Head of caudate nucleus (tissue), 42 donors: ENCODE results near the gene IRF7.
"Not testable (repeated sequence)": the region's sequence is repeated elsewhere in the genome, so short reads cannot be mapped to it uniquely, and the experiment has no call there.

Experiments used
- DNase-seq, 42 donors: peaks; one replicate each; pipeline versions ENCODE4 v3.0.0 to v3.0.0-alpha.2; 2020 to 2021; ENCODE audit warnings: mixed read lengths in 7 of 42
- intact Hi-C: fragments of 100-400 bp; cut with DNase I; formaldehyde crosslinking; loops from one replicate; pipeline ENCODE4 v1.15.0; 2022

IRF7 gene

DNA sequence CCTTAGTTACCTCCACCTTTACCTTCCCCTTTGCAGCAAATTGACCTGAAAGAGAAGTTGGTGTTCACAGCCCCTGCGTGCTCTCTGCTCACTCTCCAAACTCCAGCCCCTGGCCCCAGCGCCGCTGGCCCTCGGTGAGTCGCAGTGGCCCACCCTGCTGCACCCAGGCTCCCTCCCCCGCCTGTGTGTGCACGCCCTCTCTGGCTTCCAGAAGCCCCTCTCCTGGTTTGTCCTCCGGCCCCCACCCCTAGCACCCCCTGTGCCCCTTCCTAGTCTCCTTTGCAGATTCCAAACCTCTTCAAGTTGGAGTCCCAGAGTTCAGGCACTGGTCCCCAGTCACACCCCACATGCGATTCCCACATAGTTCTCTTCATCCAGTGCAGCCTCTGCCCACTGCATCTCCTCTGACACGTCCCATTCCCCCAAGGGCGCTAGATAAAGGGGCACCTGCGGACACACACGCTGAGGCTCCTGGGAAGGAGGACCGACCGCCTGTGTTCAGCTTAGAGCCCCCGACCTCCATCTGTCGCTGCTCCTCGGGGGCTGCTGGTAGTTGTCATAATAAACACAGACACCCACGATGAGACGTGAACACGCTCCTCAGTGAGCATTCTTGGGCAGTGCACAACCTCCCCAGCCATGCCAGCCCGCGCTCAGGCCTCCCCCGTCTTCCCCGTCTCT lies 41.0 kb downstream of the IRF7 start:
- DNase-seq = peak in 7 of 42 donors; percentile 31 to 57 (median 45)
- intact Hi-C loops = no loop called here

DNA sequence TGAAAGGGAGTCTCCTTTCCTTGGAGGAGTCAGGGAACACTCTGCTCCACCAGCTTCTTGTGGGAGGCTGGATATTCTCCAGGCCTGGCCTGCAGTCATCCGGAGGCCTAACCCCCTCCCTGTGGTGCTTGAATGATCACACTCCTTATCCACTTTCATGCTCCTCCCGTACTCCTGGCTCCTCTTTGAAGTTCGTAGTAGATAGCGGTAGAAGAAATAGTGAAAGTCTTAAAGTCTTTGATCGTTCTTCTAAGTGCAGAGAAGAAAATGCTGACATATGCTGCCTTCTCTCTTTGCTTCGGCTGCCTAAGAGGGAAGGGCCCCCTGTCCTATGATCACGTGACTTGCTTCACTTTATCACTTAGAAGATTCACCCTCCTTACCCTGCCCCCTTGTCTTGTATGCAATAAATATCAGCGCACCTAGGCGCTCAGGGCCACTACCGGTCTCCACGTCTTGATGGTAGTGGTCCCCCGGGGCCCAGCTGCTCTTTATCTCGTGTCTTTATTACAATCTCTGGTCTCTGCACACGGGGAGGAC lies 41.6 kb downstream of the IRF7 start:
- DNase-seq, intact Hi-C loops: not testable (repeated sequence)

DNA sequence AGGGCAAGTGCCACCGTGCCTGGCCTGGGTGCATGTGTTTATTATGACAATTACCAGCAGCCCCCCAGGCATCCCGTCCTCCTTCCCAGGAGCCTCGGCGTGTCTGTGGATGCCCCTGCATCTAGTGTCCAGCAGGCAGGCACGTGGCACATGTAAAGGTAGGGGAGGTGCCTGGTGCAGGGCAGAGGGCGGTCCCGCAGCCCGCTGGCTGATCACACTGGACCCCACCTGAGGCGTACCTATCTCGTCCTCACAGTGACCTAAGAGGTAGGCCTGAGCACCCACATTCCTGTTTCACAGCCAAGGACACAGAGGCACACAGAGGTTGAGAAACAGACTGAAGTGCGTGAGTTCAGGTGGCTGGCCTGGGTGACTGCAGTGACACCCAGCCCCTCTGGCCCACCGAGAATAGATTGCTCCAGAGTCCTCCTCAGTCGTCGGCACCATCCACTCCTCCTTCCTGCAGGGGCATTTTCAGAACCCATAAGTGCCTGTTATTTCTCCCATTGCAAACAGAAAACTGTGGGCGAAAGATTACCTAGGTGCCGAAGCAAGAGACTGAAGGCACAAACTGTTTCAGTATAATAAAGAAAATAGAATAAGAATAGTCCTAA lies 42.5 kb downstream of the IRF7 start:
- no peak for DNase-seq
- intact Hi-C loops = no loop called here

DNA sequence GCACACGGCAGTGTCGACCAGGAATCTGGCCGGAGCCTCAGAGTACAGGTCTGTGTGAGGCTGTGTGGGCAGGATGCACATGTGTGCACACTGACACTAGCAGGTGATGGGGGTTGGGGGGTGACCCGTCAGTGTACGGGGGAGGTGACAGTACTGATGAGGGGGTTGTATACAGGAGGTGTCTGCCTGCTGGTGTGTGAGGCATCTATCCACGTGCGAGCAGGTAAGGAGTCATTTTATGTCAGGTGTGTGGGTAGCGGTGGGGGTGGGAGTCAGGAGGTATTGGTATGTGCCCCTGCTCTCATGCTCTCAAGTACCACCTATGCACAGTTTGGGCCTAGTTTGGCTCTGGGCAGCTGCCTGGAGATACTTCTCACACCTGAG lies 44.0 kb downstream of the IRF7 start:
- peak in 19 of 42 donors; percentile 28 to 74 (median 45) for DNase-seq
- intact Hi-C loops = no loop called here

DNA sequence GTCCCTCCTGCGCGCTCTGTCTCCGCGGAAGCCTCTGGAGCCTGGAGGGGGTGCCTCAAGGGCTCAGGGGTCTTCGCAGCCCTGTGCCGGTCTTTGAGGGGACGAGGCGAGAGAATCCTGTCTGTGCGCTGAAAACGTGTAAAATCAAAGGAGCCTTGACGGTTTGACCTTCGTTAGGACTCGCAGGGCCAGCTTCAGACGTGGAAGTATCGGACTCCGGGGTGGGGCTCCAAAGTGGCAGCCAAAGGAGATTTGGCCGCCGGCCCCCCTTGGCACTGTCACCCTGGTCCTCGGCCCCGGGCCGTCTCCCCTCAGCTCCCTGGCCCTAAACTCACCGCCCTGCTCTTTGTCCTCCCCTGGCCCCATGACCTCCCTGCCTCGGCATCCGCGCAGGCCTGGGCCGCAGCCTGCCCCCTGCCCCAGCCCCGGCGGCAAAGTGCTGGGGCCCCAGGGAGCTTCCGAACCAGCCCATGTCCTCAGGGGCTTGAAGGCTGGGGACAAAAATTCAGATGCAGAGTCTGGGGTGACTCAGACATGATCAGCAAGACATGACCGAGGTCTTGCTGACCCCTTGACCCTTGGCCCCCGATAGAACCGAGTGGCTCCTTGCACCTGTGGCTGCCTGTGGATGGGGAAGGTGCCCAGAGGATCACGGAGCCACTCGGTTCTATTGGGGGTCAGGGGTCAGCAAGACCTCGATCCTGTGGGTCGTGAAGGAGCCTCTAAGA lies 46.4 kb downstream of the IRF7 start:
- intact Hi-C loops = loop anchor here (10.0 kb wide), 1 partner anchor 125 kb away; the partner anchor contains the start of genes DEAF1 and TMEM80
- no peak for DNase-seq

DNA sequence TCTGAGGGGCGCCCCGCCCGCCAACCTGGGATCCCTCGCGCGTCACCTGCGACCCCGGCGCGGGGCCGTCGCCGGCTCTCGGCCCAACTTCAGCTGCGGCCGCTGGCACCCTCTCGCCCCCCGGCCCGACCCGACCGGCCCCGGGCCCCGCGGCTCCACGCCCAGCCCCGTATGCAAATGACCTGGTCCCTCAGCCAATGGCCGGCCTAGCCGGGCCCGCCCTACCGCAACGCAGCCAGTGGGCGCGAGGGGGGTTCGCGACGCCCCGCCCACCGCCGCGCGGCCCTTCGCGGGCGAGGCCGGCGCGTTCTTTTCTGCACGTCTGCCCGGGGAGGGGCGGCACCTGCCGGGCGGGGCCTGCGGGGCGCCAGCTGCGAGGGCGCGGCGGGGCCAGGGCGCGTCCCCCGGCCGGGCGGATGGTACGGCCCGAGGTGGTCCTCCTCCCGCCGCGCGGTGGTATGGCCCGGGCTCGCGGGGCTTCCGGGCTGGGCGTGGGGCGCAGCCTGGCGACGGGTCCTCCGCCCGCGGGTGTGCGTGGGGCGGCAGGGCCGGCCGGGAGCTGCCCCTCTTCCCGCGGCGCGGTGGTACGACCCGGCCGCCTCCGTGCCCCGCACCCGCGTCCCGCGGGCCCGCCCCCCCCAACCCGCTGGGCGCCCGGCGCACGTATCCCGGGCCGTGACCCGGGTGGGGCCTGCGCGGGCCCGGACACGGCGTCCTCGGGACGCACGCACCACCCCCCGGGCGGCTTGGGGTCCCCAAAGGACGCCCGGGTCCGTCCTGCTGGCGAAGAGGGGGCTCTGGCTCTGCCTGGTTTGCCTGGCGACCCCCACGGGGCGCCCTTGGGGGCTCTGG lies 47.2 kb downstream of the IRF7 start:
- DNase-seq = peak; percentile 73 to 95 (median 92)
- intact Hi-C loops = loop anchor here (10.0 kb wide), 1 partner anchor 126 kb away; the partner anchor contains the start of genes DEAF1 and TMEM80

DNA sequence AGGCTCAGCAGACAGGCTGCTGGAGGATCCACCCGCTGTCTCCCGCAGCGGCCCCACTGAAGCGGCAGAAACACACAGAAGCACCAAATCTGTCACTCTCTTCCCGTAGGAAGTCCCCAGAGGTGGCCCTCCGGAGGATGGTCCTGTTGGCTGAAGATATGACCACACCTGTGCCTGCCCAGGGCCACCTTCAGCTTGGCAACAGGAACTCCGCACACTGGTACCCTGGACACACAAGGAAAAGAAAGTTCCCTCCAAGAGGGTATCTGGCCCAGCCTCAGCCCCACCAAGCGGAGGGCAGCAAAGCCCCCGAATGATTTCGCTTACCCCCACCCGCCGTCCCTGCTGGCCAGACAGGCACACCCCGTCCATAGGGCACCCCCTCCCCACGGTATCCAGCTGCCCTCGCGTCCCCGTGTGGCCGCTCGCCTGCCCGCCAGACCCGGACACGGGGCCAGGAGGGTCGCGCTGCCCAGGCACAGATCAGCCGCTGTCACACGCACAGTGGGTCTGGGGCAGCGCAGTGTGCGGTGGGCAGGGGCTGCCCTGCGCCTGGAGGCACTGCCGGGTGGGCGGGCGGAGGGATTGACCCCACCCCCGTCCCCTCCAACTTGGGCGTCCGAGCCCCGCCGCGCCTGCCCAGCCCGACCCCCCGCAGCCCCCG lies 48.0 kb downstream of the IRF7 start:
- intact Hi-C loops = loop anchor here (10.0 kb wide), 1 partner anchor 127 kb away; the partner anchor contains the start of genes DEAF1 and TMEM80
- no peak for DNase-seq

DNA sequence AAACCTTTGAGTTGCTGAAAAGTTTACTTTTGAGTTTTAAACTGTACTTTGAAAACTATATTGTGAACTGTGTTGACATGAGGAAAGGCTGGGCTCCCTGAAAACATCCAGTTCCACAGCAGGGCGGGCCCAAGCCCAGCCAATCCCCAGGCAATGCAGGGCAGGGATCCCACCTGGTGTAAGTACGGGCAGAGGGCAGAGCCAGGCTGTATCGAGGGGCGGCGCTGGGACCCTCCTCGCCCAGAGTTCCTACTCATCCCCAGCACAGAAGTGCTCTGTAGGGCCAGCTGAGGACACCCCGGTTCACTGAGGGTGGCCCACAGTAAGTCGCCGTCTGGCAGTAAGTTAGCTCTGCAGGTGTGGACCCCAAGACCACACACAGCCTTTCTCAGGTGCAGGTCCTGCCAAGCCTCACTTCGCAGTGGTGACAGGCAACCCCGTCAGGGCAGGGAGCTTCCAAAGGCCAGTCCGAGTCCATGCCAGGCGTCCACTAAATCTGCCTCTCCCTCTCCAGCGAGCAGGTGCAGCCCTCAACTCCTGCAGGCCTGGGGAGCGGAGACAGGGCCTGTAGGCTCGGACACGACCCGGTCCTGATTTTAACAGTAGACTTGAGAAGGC lies 48.6 kb downstream of the IRF7 start:
- intact Hi-C loops = loop anchor here (10.0 kb wide), 1 partner anchor 128 kb away; the partner anchor contains the start of genes DEAF1 and TMEM80
- no peak for DNase-seq

DNA sequence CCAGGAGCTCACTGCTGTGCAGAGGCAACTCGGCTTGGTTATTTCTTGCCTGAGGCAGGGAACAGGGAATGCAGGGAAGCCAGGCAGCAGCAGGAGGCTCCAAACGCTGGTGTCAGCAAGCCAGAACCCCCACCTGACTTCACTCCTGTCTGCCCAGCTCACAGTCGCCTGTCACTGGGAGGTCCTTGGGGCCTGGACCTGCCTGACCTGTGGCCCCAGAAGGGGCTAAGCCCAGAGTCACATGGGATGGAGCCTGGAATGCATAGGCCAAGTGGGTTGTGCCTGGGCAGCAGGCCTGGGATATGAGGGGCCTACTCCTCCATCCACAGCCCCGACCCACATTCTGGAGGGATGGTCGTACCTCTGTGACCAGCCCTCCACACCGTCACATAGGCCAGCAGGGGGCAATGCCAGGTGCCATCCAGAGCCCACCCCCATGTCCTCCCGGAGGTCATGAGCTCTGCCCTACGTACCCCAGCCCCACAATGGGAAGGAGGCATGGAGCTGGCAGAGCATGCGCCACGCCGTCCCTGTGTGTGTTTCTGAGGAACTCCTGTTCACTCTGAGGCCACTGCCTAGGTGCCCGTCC lies 49.7 kb downstream of the IRF7 start:
- intact Hi-C loops = loop anchor here (10.0 kb wide), 1 partner anchor 129 kb away; the partner anchor contains the start of genes DEAF1 and TMEM80
- no peak for DNase-seq

DNA sequence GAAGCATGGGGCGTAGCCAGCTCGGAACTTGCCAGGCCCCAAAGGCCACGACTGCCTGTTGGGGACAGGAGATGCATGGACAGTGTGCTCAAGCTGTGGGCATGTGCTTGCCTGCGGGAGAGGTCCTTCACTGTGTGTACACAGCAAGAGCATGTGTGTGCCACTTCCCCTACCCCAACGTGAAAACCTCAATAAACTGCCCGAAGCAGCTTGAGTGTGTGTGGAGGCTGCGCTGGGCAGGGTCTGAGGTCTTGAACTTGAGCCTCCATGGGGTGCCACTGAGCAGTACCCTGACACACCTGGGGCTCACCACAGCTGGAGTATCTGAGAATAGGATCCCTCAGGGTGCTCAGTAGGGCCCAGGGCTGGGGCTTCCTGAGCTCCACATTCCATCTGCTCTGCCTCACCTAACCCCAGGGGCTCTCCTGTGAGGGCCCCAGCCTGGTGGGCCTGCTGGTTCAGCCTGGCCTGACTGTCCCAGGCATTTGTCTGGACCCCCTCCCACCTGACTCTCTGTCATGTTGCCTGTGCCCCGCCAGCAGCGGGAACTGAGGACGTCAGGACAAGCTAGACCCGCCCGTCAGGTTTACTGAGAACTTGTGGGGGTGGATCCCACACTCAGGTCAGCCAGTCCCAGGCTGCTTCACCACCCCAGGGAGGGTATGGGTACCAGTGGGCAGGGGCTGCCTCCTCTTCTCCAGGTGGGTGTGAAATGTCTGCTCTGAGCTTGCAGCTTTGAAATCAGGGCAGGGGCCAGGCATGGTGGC lies 51.8 kb downstream of the IRF7 start:
- DNase-seq = no peak
- intact Hi-C loops = loop anchor here (10.0 kb wide), 1 partner anchor 131 kb away; the partner anchor contains the start of genes DEAF1 and TMEM80

DNA sequence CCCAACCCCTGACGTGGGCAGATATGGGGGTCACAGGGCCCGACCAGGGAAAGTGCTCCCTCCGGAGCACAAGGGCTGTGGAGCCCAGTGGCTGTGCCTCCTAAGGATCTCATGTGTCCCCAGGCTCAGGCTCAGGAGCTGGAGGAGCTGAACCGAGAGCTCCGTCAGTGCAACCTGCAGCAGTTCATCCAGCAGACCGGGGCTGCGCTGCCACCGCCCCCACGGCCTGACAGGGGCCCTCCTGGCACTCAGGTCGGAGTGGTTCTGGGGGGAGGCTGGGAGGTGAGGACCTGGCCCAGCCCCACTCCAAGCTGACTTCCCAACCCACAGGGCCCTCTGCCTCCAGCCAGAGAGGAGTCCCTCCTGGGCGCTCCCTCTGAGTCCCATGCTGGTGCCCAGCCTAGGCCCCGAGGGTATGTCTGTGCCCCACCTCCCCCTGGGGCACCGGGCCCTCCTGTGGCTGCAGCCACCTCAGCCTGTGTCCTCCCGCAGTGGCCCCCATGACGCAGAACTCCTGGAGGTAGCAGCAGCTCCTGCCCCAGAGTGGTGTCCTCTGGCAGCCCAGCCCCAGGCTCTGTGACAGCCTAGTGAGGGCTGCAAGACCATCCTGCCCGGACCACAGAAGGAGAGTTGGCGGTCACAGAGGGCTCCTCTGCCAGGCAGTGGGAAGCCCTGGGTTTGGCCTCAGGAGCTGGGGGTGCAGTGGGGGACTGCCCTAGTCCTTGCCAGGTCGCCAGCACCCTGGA lies 52.5 kb downstream of the IRF7 start:
- no peak for DNase-seq
- intact Hi-C loops = loop anchor here (10.0 kb wide), 1 partner anchor 132 kb away; the partner anchor contains the start of genes DEAF1 and TMEM80
